Natural killer cell (primary cell): ENCODE data around the gene KCTD18. TPM values are rescaled to one million over a fixed set of nuclear protein-coding genes. Genes with fewer than 3 reads are reported as not detected.

Experiments
- ATAC-seq, 3 donors: fragments of 150-1000 bp in 2 of 3; fragments of 200-7000 bp in 1 of 3; cut with Tn5 transposase; 1 replicate in 1 of 3; 2 replicates in 2 of 3; pipeline ENCODE4 v1.10.0; 2021; ENCODE audit warnings: mild to moderate bottlenecking in 2 of 3, moderate library complexity in 2 of 3
- DNase-seq, 2 donors: peaks; one replicate each; pipeline versions ENCODE4 v3.0.0 to v3.0.0-alpha.2; 2013 to 2021; ENCODE audit warnings: mixed read lengths in 1 of 2
- H3K27ac ChIP-seq: one replicate; pipeline ENCODE4 v1.5.1; 2013; ENCODE audit warnings: mild to moderate bottlenecking, low read length
- H3K27me3 ChIP-seq: one replicate; pipeline ENCODE4 v1.6.1; 2013; ENCODE audit warnings: low read length; ENCODE audit not compliant: control insufficient read depth, insufficient read depth
- H3K36me3 ChIP-seq: one replicate; pipeline ENCODE4 v1.6.1; 2013; ENCODE audit warnings: low read length; ENCODE audit not compliant: control insufficient read depth, insufficient read depth
- H3K4me1 ChIP-seq: one replicate; pipeline ENCODE4 v1.6.1; 2013; ENCODE audit warnings: low read length; ENCODE audit not compliant: control insufficient read depth, insufficient read depth
- H3K4me3 ChIP-seq: one replicate; pipeline ENCODE4 v1.5.1; 2013; ENCODE audit warnings: low read length
- H3K9me3 ChIP-seq: one replicate; pipeline ENCODE4 v1.6.1; 2013; ENCODE audit warnings: low read length; ENCODE audit not compliant: control insufficient read depth, insufficient read depth
- H3K27ac Mint-ChIP-seq, 2 donors: one replicate each; pipeline ENCODE4 v1.8.0; 2022; ENCODE audit warnings: mild to moderate bottlenecking in 2 of 2, mixed read lengths in 2 of 2, moderate library complexity in 1 of 2
- H3K27me3 Mint-ChIP-seq, 2 donors: one replicate each; pipeline ENCODE4 v1.8.0; 2022; ENCODE audit warnings: low read depth in 2 of 2, mixed read lengths in 2 of 2
- H3K36me3 Mint-ChIP-seq: one replicate; pipeline ENCODE4 v1.8.0; 2022; ENCODE audit warnings: mixed read lengths
- H3K4me1 Mint-ChIP-seq, 2 donors: one replicate each; pipeline ENCODE4 v1.8.0; 2022; ENCODE audit warnings: mixed read lengths in 2 of 2
- H3K4me3 Mint-ChIP-seq: one replicate; pipeline ENCODE4 v1.8.0; 2022; ENCODE audit warnings: mild to moderate bottlenecking, moderate library complexity, mixed read lengths
- H3K9me3 Mint-ChIP-seq, 2 donors: one replicate each; pipeline ENCODE4 v1.8.0; 2022; ENCODE audit warnings: mixed read lengths in 2 of 2
- WGBS: methylation state at CpG from one replicate; pipeline ENCODE4 v1.1.7; 2013; ENCODE audit warnings: missing lambda C conversion rate; ENCODE audit not compliant: insufficient coverage; 5-methylcytosine and 5-hydroxymethylcytosine counted together
- intact Hi-C: fragments of 100-400 bp; cut with micrococcal nuclease; formaldehyde crosslinking; loops from one replicate; pipeline ENCODE4 v1.14.2; 2022
- total RNA-seq, 4 donors: library from RNA; stranded (reverse); fragments of 120-200 nt in 1 of 4; gene quantifications; one replicate each; pipeline versions ENCODE4 v1.2.3 to v1.2.4, GENCODE V29; 2013 to 2022
- TF ChIP-seq, protein P1 (sequence below): fragments of 200-600 bp; IDR thresholded peaks from one replicate; pipeline ENCODE4 v1.8.0; 2022; ENCODE audit warnings: antibody characterized with exemption

The KCTD18 gene
- total RNA-seq, 3 donors from 2014 or later (not counting 1 experiment from before 2014, with no cell fraction given), result 16.1 to 21.3 (median 20.9) TPM

DNA sequence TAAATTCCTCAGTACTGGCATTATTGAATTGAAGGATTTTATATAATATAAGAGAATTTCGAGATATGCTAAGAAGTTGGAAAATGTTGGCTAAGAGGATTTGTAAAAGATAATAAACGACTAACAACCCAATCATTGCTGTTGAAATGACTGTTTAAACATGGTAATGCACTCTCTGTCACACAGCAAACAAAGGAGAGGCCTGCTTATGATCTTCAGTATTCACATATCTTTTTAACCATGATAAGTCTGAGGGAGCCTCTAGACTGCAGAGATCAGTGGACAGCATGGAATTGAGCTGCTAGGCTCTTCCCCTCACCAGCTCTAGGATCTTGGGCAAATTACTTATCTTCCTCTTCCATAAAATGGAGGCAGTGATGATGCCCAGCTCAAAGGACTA lies 2.7 kb downstream of the KCTD18 start:
- DNase-seq, result no peak
- H3K27ac Mint-ChIP-seq, result peak overlapping the region; percentile 14 to 27
- Histone ChIP-seq H3K27me3 (peaks cover 3% of the 10 kb centered on the region), H3K27ac (no peak overlapping the region), H3K9me3 (no peaks in the 10 kb centered on the region), H3K4me3 (no peak overlapping the region), H3K36me3 (peaks cover 6% of the 10 kb centered on the region), H3K4me1 (peaks cover 15% of the 10 kb centered on the region)
- H3K27me3 Mint-ChIP-seq, result no peaks in the 10 kb centered on the region
- H3K4me1 Mint-ChIP-seq, result peaks cover 15 to 22% of the 10 kb centered on the region in 2 donors
- no peaks in the 10 kb centered on the region for H3K36me3 Mint-ChIP-seq
- WGBS, result 100% methylated on average over 2 of the region's 2 CpGs
- ATAC-seq, result no peak
- peaks cover 0 to 2% of the 10 kb centered on the region in 2 donors for H3K9me3 Mint-ChIP-seq
- TF ChIP-seq, protein P1, sequence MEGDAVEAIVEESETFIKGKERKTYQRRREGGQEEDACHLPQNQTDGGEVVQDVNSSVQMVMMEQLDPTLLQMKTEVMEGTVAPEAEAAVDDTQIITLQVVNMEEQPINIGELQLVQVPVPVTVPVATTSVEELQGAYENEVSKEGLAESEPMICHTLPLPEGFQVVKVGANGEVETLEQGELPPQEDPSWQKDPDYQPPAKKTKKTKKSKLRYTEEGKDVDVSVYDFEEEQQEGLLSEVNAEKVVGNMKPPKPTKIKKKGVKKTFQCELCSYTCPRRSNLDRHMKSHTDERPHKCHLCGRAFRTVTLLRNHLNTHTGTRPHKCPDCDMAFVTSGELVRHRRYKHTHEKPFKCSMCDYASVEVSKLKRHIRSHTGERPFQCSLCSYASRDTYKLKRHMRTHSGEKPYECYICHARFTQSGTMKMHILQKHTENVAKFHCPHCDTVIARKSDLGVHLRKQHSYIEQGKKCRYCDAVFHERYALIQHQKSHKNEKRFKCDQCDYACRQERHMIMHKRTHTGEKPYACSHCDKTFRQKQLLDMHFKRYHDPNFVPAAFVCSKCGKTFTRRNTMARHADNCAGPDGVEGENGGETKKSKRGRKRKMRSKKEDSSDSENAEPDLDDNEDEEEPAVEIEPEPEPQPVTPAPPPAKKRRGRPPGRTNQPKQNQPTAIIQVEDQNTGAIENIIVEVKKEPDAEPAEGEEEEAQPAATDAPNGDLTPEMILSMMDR, result no peak
- intact Hi-C loops, result no loop called here
- no peak overlapping the region for H3K4me3 Mint-ChIP-seq

DNA sequence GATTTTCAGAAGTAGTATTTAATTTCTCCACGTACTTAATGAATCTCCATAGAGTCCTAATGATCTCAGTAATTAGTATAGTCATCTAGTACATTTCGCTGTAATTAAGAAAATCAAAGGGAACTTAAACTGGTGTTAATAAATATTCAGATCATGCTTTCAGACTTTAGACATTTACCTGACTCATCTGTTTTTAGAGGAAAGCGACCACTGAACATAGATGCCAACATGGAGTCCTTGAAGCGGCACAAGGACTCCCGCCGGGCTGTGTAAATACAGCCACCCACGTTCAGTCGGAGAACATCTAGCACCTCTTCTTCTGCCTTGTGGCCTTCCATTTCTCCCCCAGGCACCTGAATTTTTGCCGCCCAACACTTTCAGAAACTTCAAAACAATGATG lies 3.2 kb downstream of the KCTD18 start:
- ATAC-seq, result no peak
- intact Hi-C loops, result no loop called here
- 97% methylated on average over 7 of the region's 9 CpGs for WGBS
- TF ChIP-seq, protein P1, result no peak
- peak overlapping the region in 1 of 2 donors; percentile 27 for H3K27ac Mint-ChIP-seq
- Histone ChIP-seq H3K27me3 (peaks cover 2% of the 10 kb centered on the region), H3K9me3 (no peaks in the 10 kb centered on the region), H3K4me3 (no peak overlapping the region), H3K36me3 (peaks cover 6% of the 10 kb centered on the region), H3K4me1 (peaks cover 15% of the 10 kb centered on the region), H3K27ac (no peak overlapping the region)
- no peaks in the 10 kb centered on the region for H3K36me3 Mint-ChIP-seq
- peaks cover 0 to 2% of the 10 kb centered on the region in 2 donors for H3K9me3 Mint-ChIP-seq
- no peak overlapping the region for H3K4me3 Mint-ChIP-seq
- DNase-seq, result no peak
- peaks cover 15 to 22% of the 10 kb centered on the region in 2 donors for H3K4me1 Mint-ChIP-seq
- no peaks in the 10 kb centered on the region for H3K27me3 Mint-ChIP-seq

DNA sequence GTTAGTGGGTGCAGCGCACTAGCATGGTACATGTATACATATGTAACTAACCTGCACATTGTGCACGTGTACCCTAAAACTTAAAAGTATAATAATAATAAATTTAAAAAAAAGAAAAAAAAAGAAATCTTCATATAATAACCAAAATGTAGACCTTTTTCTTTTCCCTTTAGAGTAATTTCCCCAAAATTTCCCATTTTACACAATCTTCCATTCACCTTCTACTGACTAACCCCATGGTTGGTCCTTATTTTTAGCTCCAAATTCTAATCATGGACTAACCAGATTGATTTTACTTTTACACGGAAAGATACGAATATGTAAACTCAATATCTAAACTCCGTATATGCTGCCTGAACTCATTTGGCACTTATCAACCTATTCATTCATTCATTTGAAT lies 7.7 kb downstream of the KCTD18 start:
- Histone ChIP-seq H3K9me3 (no peaks in the 10 kb centered on the region), H3K36me3 (peaks cover 19% of the 10 kb centered on the region), H3K27me3 (no peaks in the 10 kb centered on the region), H3K27ac (no peak overlapping the region), H3K4me1 (no peaks in the 10 kb centered on the region), H3K4me3 (no peak overlapping the region)
- no peaks in the 10 kb centered on the region for H3K27me3 Mint-ChIP-seq
- ATAC-seq (no peak), DNase-seq (no peak)
- TF ChIP-seq, protein P1, result no peak
- H3K9me3 Mint-ChIP-seq, result peaks cover 0 to 2% of the 10 kb centered on the region in 2 donors
- H3K4me3 Mint-ChIP-seq, result no peak overlapping the region
- 96% methylated on average over 3 of the region's 5 CpGs for WGBS
- no peak overlapping the region for H3K27ac Mint-ChIP-seq
- H3K36me3 Mint-ChIP-seq, result peaks cover 22% of the 10 kb centered on the region
- intact Hi-C loops, result no loop called here
- H3K4me1 Mint-ChIP-seq, result peaks cover 13 to 17% of the 10 kb centered on the region in 2 donors
